ENCODE results near the gene USH2A. TPM values are rescaled to one million over a fixed set of nuclear protein-coding genes. Genes with fewer than 3 reads are reported as not detected.

The USH2A gene
- total and polyA plus RNA-seq, 8 donors: 0.03 to 0.06 (median 0.04) TPM; not detected in 2

DNA sequence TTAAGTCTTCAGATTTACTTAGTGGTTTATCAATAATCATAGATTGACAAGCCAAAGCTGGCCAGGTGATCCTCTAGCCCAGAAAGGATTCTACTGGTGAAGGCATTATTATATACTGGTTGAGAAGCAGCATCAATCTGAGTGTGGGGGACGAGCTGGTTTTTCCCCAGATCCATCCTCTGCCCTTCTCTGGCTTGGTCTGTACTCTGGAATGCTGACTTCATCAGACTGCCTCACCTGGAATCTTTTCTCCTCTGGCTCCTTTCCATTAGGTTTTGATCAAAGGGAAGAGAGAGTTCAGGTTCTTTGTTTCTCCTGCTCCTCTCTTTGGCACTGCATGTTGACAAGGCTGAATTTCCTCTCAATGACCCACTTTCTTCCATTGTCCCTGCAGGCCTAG, 762.2 kb downstream of the USH2A start:
- Histone ChIP-seq H3K27ac (no peak overlapping the region), H3K4me1 (no peaks in the 10 kb centered on the region), H3K36me3 (no peaks in the 10 kb centered on the region), H3K4me3 (no peak overlapping the region), H3K27me3 (no peaks in the 10 kb centered on the region), H3K9me3 (no peaks in the 10 kb centered on the region)
- DNase-seq: no peak
- intact Hi-C loops (cut with DNase I): no loop called here
- TF ChIP-seq, protein P1, sequence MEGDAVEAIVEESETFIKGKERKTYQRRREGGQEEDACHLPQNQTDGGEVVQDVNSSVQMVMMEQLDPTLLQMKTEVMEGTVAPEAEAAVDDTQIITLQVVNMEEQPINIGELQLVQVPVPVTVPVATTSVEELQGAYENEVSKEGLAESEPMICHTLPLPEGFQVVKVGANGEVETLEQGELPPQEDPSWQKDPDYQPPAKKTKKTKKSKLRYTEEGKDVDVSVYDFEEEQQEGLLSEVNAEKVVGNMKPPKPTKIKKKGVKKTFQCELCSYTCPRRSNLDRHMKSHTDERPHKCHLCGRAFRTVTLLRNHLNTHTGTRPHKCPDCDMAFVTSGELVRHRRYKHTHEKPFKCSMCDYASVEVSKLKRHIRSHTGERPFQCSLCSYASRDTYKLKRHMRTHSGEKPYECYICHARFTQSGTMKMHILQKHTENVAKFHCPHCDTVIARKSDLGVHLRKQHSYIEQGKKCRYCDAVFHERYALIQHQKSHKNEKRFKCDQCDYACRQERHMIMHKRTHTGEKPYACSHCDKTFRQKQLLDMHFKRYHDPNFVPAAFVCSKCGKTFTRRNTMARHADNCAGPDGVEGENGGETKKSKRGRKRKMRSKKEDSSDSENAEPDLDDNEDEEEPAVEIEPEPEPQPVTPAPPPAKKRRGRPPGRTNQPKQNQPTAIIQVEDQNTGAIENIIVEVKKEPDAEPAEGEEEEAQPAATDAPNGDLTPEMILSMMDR (IDR thresholded peaks at IDR 0.05): no peak
- ATAC-seq: no peak

DNA sequence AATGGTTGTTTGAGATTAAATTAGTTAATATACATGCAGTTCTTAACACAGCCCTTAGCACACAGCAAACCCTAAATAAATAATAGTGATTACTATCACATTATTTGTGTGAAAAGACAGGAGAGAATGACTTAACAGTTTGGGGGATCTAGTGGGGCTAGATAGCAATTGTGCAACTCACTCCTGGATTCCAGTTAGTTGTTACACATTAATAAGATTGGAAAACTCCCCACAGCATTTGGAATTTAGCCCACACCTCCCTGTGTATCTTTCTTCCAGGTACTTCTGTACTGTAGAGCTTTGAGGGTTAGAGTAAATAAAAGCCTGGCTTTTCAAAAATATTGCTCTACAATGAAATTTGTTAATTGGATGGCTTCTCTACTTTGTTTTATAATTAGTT, 763.0 kb downstream of the USH2A start:
- H3K36me3 ChIP-seq: no peaks in the 10 kb centered on the region
- no peak for DNase-seq
- H3K27ac ChIP-seq: no peak overlapping the region
- H3K4me1 ChIP-seq: no peaks in the 10 kb centered on the region
- intact Hi-C loops (cut with DNase I): no loop called here
- TF ChIP-seq, protein P1 (IDR thresholded peaks at IDR 0.05): no peak
- H3K4me3 ChIP-seq: no peak overlapping the region
- ATAC-seq: peak; percentile 87
- no peaks in the 10 kb centered on the region for H3K27me3 ChIP-seq
- H3K9me3 ChIP-seq: no peaks in the 10 kb centered on the region

DNA sequence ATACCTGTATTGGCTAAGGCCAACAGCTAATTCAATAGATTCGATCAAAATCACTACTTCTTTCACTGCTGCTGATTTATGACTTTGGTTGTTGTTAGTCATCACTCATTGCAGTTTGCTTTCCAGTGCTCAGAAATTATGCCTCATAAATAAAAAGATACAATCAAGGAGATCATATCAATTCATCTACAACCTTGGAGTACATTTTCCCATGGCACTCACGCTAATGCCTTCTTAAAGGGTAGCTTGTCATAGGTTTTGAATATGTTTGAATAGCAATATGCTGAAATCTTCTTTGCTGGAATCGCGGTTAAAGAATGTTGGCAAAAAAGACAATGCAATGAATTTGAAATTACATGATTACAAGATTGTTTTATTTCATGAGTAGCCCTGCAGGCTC, 766.2 kb downstream of the USH2A start:
- DNase-seq (no peak), ATAC-seq (no peak)
- H3K4me3 ChIP-seq: no peak overlapping the region
- H3K27ac ChIP-seq: no peak overlapping the region
- TF ChIP-seq, protein P1 (IDR thresholded peaks at IDR 0.05): no peak
- no peaks in the 10 kb centered on the region for H3K4me1 ChIP-seq
- no peaks in the 10 kb centered on the region for H3K9me3 ChIP-seq
- no peaks in the 10 kb centered on the region for H3K27me3 ChIP-seq
- H3K36me3 ChIP-seq: no peaks in the 10 kb centered on the region
- intact Hi-C loops (cut with DNase I): no loop called here

DNA sequence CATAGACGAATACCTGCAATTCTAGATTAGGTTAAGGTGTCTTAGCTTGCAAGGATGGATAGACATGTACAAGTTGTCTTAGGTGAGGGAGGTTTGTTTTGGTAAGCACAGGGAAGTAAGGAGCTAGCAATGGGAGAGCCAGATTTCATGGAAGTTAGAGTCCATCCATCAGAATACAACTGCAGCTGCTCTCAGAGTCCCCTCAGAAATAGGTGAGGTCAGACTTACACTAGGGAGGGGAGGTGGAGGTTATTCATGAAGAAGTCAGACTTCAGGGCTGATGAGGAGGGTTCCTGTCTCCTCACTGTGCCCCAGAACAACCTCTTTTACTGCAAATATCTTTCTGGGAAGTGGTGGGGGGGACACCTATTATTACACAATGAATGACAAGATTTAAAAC, 770.9 kb downstream of the USH2A start:
- Histone ChIP-seq H3K36me3 (no peaks in the 10 kb centered on the region), H3K4me1 (no peaks in the 10 kb centered on the region), H3K4me3 (no peak overlapping the region), H3K27me3 (no peaks in the 10 kb centered on the region), H3K9me3 (no peaks in the 10 kb centered on the region), H3K27ac (no peak overlapping the region)
- intact Hi-C loops (cut with DNase I): no loop called here
- ATAC-seq (no peak), DNase-seq (no peak)
- TF ChIP-seq, protein P1 (IDR thresholded peaks at IDR 0.05): no peak

DNA sequence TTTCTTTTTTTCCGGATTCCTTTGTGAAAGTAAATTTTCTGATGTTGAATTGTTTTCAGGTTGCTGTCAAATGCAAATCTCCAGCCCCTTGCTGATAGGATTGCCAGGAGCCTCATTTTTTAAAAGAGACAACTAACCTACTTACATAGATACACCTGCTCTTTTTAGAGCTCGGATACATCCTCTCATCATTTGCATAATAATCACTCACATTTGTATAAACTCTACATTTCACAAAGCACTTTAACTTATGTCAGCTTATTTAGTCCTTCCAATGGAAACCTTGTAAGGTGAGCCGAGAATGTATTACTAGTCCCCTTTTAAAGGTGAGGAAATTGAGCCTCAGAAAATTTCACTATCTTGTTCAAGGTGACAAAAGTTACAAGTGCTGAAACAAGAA, 771.4 kb downstream of the USH2A start:
- Histone ChIP-seq H3K4me1 (no peaks in the 10 kb centered on the region), H3K9me3 (no peaks in the 10 kb centered on the region), H3K27ac (no peak overlapping the region), H3K36me3 (no peaks in the 10 kb centered on the region), H3K4me3 (no peak overlapping the region), H3K27me3 (no peaks in the 10 kb centered on the region)
- DNase-seq: no peak
- intact Hi-C loops (cut with DNase I): no loop called here
- no peak for ATAC-seq
- TF ChIP-seq, protein P1 (IDR thresholded peaks at IDR 0.05): no peak

All from left lung (tissue), 10 donors.